Stimulated activated memory B cell treated with anti-CD40 and anti-IgM and Interleukin-4, amounts not matched to agents 10 μg/mL and 1 μg/mL and 100 μg/mL, for 72 hours (primary cell): ENCODE measurements around the gene AKNA.

Experiments
- ATAC-seq: fragments of 150-1000 bp; cut with Tn5 transposase; 2 replicates; pipeline ENCODE4 v1.10.0; 2021
- H3K27ac Mint-ChIP-seq: one replicate; pipeline ENCODE4 v1.8.0; 2022; ENCODE audit warnings: mild to moderate bottlenecking, mixed read lengths
- H3K27me3 Mint-ChIP-seq: one replicate; pipeline ENCODE4 v1.8.0; 2022; ENCODE audit warnings: mixed read lengths
- H3K36me3 Mint-ChIP-seq: one replicate; pipeline ENCODE4 v1.8.0; 2022; ENCODE audit warnings: mixed read lengths
- H3K4me1 Mint-ChIP-seq: one replicate; pipeline ENCODE4 v1.8.0; 2022; ENCODE audit warnings: mixed read lengths
- H3K4me3 Mint-ChIP-seq: one replicate; pipeline ENCODE4 v1.8.0; 2022; ENCODE audit warnings: mild to moderate bottlenecking, moderate library complexity, mixed read lengths
- H3K9me3 Mint-ChIP-seq: one replicate; pipeline ENCODE4 v1.8.0; 2022; ENCODE audit warnings: mixed read lengths

AKNA gene

DNA sequence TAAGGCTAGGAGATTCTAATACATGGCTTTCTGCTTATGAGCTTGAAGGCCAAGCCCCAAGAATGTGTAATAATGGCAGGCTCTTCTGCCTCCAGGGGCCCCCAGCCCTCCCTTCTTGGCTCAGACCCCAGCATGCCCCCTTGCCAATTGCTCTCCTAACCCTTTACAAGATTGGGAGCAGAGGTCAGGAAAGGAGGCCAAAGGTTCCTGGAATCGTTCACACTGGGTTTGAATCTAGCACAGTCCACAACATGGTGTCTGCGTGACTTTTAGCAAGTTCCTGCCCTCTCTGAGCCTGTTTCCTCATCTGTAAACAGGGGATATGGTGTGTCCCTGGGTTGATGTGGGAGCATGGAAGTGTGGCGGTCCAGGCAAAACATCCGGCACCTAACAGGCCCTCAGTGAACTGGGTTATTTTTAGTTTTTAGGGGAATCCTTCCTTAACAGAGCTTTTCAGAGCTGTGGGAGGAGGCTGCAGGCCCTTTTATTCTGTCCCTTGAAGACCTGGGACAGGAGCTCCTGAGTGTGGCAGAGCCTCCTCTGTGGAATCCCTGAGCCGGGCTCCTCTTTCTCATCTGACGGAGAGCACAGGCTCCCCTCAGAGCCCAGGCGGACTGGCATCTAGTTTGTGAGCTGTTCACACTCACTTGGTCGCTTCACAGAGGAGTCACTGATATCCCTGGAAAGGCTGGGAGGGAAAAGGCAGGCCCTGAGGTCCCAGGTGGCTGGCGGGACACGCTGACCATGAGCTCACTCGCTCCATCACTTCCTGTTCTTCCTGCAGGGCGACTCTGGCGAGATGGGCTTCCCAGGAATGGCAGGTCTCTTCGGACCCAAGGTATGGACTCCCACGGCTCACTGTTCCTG, 88.3 kb downstream of the AKNA start:
- Mint-ChIP-seq H3K27ac (no peak overlapping the region), H3K9me3 (peaks cover 15% of the 10 kb centered on the region), H3K4me1 (no peaks in the 10 kb centered on the region), H3K36me3 (no peaks in the 10 kb centered on the region), H3K4me3 (no peak overlapping the region), H3K27me3 (peaks cover 28% of the 10 kb centered on the region)
- ATAC-seq, result no peak

DNA sequence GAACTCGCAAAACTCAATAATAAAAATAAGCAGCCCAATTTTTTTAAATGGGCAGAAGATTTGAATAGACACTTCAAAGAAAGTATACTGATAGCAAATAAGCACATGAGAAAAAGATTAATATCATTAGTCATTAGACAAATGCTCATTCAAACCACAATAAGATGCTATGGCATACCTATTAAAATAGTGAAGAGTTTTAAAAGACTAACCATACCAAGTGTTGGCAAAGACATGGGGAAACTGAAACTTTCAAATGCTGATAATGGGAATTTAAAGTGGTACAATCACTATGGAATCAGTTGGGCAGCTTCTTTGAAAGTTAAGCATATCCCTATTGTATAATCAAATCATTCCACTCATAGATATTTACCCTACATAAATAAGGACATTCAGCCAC, 91.4 kb downstream of the AKNA start:
- peaks cover 13% of the 10 kb centered on the region for H3K27me3 Mint-ChIP-seq
- peaks cover under 1% of the 10 kb centered on the region for H3K4me1 Mint-ChIP-seq
- H3K36me3 Mint-ChIP-seq, result no peaks in the 10 kb centered on the region
- H3K9me3 Mint-ChIP-seq, result peaks cover 15% of the 10 kb centered on the region
- H3K27ac Mint-ChIP-seq, result no peak overlapping the region
- no peak overlapping the region for H3K4me3 Mint-ChIP-seq
- ATAC-seq, result no peak

DNA sequence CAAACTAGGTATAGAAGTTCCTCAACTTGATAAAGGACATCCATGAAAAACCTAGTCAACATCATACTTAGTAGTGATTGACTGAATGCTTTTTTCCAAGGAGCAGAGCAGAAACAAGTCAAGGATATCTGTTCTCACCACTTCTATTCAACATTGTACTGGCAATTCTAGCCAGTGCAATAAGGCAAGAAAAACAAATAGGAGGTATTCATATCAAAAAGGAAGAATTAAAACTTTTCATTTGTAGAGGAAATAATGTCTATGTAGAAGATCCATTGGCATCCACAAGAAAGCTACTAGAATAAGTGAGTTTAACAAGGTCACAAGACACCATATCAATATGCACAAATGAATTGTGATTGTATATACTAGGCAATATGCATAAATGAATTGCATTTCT, 93.1 kb downstream of the AKNA start:
- peaks cover 7% of the 10 kb centered on the region for H3K4me1 Mint-ChIP-seq
- H3K4me3 Mint-ChIP-seq, result no peak overlapping the region
- no peaks in the 10 kb centered on the region for H3K36me3 Mint-ChIP-seq
- peaks cover 13% of the 10 kb centered on the region for H3K27me3 Mint-ChIP-seq
- no peak overlapping the region for H3K27ac Mint-ChIP-seq
- no peak for ATAC-seq
- H3K9me3 Mint-ChIP-seq, result peaks cover 15% of the 10 kb centered on the region

DNA sequence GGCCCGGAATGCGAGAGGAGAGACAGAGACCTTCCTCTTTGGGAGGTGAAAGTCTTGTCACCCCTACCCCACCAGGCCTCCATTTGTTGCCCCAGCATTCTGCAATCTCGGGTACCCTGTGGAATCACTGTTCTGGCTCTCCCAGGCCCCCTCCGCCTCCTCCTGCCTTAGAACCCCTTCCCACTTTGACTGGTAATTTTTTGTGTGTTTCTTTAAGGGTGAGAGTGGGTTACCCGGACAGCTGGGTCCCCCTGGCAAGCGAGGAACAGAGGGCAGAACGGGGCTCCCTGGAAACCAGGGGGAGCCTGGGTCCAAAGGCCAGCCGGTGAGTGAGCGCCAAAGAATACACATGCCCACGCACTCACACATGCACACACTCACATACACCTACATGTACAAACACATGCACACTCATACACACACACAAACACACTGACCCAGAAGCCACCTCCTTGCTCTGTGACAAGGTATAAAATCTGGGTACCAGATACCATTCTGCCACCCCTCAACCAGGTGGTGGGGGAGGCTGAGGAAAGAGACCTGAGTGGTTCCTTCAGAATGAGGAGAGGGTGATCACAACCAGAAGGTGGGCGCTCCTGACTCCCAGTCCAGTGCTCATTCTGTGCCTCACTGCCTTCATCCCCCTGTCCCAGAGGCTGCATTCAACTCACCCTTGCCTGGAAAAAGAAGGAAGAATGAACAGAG, 95.7 kb downstream of the AKNA start:
- no peak overlapping the region for H3K4me3 Mint-ChIP-seq
- no peaks in the 10 kb centered on the region for H3K36me3 Mint-ChIP-seq
- H3K9me3 Mint-ChIP-seq, result peaks cover 14% of the 10 kb centered on the region
- H3K27me3 Mint-ChIP-seq, result peaks cover 13% of the 10 kb centered on the region
- no peak for ATAC-seq
- H3K4me1 Mint-ChIP-seq, result peaks cover 7% of the 10 kb centered on the region
- H3K27ac Mint-ChIP-seq, result no peak overlapping the region

DNA sequence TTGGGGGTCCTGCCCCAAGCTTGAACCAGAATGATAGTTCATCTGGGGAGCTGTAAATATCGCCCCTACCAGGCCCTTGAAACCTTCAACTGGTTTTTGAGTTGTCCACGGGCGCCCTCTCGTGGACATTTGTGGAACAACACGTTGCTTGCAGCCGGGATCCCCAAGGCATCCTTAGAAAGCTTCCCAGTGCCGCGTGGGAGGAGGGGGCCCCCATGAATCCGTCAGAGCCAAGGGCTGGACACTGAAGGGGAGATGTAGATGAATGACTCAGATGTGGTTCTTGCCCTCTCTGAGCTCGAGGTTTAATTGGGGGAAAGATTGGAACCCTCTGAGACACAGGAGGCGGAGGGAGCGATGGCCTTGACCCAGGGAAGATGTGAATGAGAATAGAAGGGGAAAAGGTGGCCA, 96.7 kb downstream of the AKNA start:
- Mint-ChIP-seq H3K4me1 (peaks cover 7% of the 10 kb centered on the region), H3K36me3 (no peaks in the 10 kb centered on the region), H3K4me3 (no peak overlapping the region), H3K9me3 (peaks cover 10% of the 10 kb centered on the region), H3K27ac (no peak overlapping the region), H3K27me3 (peaks cover 13% of the 10 kb centered on the region)
- ATAC-seq, result no peak

DNA sequence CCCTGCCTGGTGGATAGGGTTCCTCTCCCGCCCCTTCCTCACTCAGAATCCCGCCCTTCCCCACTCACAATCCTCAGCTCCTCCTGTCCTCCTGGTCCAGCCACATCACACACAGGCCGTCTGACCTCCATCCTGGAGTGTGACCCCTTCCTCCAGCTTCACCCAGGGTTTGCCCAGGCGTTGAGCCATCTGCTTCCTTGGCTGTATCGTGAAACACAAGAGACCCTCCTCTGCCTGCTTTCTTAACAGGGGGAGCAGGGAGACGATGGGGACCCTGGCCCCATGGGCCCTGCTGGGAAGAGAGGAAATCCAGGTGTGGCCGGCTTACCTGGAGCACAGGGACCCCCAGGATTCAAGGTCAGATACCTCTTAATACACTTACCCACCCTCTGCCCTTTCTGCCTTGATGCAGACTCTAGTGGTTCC, 97.2 kb downstream of the AKNA start:
- no peaks in the 10 kb centered on the region for H3K36me3 Mint-ChIP-seq
- H3K9me3 Mint-ChIP-seq, result peaks cover 6% of the 10 kb centered on the region
- peaks cover 7% of the 10 kb centered on the region for H3K4me1 Mint-ChIP-seq
- ATAC-seq, result no peak
- no peak overlapping the region for H3K4me3 Mint-ChIP-seq
- H3K27me3 Mint-ChIP-seq, result peaks cover 13% of the 10 kb centered on the region
- no peak overlapping the region for H3K27ac Mint-ChIP-seq

DNA sequence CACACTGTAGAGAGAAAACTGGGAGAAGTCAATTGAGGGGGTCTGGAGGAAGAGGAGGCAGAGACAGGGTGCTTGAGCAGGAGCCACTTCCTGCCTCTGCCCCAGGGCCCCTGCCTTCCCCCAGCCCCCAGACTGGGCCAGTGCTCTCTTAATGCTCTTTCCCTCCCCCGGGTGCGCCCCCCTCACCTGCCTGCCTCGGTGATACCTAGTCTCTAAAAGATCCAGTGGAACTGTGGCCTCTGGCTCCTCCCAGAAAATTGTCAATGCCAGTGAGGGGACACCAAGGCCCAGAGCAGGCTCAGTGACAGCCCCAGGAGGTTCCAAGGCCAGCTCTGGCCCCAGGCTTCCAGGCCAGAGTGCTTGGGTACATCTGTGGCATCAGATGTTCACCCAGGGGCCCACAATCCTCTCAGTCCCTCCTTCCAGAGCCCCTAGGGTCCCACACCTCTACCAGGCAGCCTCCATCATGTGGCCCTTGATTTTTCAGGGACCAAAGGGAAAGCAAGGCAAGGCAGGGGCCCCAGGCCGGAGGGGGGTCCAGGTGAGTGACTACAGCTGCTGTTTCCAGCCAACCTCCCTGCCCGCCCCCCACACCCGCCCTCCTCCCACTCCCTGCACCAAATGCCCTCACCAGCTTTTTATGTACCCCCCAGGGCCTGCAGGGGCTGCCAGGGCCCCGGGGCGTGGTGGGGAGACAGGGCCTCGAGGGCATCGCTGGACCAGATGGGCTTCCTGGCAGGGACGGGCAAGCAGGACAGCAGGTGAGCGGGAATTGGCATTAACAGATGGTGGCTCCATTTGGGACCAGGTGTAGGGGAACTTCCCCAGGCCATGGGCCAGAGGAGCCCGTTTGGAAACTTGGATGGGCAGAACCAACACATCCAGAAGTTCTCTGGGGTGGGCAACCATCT, 98.0 kb downstream of the AKNA start:
- no peak overlapping the region for H3K4me3 Mint-ChIP-seq
- peaks cover 14% of the 10 kb centered on the region for H3K27me3 Mint-ChIP-seq
- H3K27ac Mint-ChIP-seq, result no peak overlapping the region
- H3K9me3 Mint-ChIP-seq, result peaks cover 2% of the 10 kb centered on the region
- ATAC-seq, result no peak
- H3K4me1 Mint-ChIP-seq, result peaks cover 7% of the 10 kb centered on the region
- no peaks in the 10 kb centered on the region for H3K36me3 Mint-ChIP-seq

DNA sequence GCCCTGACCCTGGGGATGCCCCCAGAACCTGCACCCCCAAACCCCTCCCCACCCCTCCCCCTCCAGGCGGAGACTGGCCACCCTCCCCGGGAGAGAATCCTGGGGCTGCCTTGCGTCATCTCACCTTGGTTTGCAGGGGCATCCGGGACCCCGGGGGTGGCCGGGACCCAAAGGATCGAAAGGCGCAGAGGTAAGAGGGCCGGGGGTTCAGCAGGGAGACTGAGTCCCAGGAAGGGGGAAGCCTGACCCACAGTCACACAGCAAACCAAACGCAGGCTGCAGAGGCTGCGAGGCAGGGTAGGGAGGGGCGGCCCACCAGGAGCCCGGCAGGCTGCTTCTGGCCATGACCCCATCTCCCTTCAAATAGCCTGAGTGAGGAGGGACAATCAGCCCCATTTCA, 98.7 kb downstream of the AKNA start:
- Mint-ChIP-seq H3K4me3 (no peak overlapping the region), H3K36me3 (no peaks in the 10 kb centered on the region), H3K27me3 (peaks cover 22% of the 10 kb centered on the region), H3K9me3 (no peaks in the 10 kb centered on the region), H3K27ac (no peak overlapping the region), H3K4me1 (peaks cover 7% of the 10 kb centered on the region)
- ATAC-seq, result no peak

DNA sequence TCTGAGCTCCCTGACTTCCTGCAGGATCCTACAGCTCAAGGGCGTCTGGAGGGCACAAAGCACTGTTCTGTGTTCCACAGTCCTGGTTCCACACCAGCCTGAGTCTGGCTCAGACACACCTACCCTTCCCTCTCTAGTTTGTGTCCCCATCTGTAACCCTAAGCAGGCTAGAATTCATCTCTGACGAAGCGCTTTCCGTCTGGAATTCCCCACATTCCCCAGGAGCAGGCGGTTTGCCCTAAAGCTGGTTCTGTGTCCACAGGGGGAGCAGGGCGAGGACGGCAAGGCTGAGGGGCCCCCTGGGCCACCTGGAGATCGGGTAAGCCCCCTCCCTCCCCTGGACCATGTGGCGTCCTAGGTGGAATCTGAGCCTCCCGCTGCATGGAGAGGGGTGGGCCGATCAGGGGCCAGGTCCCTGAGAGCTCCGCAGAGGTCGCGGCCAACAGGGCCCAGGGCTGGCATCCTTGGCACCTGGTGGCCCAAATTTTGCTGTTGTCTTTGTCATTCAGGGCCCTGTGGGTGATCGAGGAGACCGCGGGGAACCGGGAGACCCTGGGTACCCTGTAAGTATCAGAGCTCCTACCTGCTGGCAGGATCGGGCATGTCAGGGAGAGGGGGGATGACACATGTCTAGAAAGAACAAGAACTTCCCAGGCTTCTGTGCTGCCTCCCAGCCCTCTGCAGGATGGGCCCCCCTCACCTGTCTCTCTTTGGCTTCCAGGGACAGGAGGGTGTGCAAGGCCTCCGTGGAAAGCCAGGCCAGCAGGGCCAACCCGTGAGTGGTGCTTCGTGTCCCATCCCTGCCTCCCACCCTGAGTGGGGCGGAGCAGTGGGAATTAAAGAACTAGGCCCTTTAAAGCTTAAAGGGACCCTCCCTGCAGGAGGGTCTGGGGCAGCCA, 99.3 kb downstream of the AKNA start:
- H3K36me3 Mint-ChIP-seq, result no peaks in the 10 kb centered on the region
- no peaks in the 10 kb centered on the region for H3K9me3 Mint-ChIP-seq
- H3K27ac Mint-ChIP-seq, result no peak overlapping the region
- peaks cover 28% of the 10 kb centered on the region for H3K27me3 Mint-ChIP-seq
- no peak overlapping the region for H3K4me3 Mint-ChIP-seq
- peak; percentile 14 for ATAC-seq
- H3K4me1 Mint-ChIP-seq, result peaks cover 7% of the 10 kb centered on the region

DNA sequence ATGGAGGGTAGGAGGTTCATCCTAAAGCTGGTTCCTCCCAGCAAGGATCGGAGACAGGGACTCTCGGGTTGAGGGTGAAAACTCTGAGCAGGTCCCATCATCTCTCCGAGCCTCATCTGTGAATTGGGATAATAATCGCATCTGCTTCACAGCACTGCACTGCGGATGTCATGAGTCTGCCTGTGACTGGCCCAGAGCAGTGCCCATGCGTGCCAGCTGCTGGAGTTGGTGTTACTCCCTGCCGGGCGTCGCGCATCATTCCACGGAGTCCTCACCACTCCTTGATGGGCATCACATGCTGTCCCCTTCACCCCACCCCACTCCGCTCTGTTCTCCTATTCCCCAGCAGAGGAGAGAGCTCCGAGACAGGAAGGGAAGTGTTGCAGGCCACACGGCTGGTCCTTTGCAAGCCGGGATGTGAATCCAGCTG, 100.0 kb downstream of the AKNA start:
- Mint-ChIP-seq H3K27ac (no peak overlapping the region), H3K4me3 (no peak overlapping the region), H3K36me3 (no peaks in the 10 kb centered on the region), H3K4me1 (peaks cover 7% of the 10 kb centered on the region), H3K27me3 (peaks cover 30% of the 10 kb centered on the region), H3K9me3 (no peaks in the 10 kb centered on the region)
- ATAC-seq, result no peak

DNA sequence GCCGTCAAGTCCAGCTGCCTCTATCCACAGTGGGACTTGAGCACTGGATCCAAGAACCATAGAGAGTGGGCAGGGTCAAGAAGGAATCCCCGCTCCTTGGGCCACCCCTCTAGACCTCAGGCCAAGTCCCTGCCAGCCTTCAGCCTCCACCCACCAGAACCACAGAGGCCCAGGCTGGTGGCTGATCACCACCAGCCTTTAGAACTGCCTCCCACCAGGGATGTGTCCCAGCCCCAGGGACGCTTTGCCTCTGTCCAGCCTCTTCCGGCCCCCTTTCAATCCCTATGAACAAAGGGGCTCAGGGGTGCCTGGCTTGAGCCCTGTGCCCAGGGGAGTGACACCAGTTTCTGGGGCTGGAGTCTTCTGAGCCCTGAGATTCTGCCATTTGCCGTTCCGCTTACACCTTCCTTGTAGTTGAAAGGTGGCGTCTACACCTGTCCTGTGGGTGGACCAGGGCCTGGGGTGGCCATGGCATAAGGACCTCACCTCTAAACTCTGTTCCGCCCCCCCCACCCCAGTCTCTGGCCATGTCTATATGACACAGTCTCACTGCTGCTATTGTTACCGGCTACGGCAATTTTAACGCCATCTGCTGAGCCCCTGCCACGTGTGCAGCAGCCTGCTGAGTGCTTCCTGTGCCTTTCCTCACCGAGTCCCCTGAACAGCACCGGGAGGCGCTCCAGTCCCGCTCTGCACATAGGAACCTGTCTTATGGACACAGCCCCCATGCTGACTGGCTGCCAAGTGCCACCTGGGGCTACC, 100.6 kb downstream of the AKNA start:
- Mint-ChIP-seq H3K36me3 (no peaks in the 10 kb centered on the region), H3K9me3 (no peaks in the 10 kb centered on the region), H3K4me3 (no peak overlapping the region), H3K27ac (no peak overlapping the region), H3K4me1 (peaks cover 7% of the 10 kb centered on the region), H3K27me3 (peaks cover 36% of the 10 kb centered on the region)
- ATAC-seq, result no peak

DNA sequence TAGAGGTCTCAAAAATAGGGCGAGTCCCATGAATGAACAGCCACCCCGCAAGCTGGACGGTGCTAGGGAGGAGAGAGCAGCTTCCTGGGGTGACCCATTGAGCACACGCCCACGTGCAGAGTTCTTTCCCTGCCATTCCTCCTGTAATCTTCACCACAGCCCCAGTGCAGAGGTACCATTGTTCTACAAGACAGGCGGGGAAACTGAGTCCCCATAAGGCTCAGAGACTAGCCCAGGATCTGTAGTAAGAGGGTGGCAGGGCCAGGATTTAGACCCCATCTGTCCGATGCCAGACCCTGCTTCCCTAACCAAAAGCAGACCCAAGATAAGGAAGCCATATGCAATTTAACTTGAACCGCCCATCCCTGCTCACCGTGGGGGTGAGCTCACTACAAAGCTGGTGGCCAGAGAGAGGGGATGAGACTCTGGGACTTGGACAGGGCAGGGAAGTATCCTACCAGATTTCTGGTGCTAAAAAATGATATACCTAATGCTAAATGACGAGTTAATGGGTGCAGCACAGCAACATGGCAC, 101.6 kb downstream of the AKNA start:
- Mint-ChIP-seq H3K4me1 (peaks cover 6% of the 10 kb centered on the region), H3K27ac (no peak overlapping the region), H3K4me3 (no peak overlapping the region), H3K27me3 (peaks cover 35% of the 10 kb centered on the region), H3K36me3 (no peaks in the 10 kb centered on the region), H3K9me3 (no peaks in the 10 kb centered on the region)
- no peak for ATAC-seq

DNA sequence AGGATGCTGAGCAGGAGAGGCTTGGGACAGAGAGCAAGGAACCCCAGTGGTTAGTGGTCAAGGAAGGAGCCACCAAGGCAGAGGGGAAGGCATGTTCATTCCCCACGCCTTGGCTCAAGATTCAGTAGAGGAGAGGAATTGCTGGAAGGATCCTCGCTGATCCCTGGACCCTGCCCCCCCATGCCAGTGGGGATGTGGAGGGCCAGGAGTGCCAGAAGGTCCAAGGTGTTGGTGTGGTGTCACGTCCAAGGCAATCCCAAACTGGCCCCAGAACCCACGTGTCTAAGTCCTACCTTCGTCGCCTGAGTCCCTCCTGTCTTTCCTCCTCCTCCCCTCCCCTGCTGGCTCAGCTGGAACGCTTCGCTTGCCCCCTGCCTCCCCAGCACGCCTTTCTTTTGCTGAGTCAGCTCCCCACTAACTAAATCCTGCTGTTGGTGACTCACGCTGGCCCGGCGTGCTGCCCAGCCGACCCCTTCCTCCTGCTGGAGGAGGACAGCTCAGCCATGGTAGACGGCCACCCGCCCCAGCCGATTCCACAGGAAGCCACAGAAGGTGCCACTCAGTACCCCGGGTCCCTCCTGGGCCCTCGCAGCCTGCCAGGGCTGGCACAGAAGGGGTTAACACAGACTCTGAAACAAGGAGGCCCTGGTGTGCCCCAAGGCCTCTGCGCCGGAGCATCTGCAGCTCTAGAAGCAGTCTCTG, 102.5 kb downstream of the AKNA start:
- no peak overlapping the region for H3K27ac Mint-ChIP-seq

More for the DNA sequence above, 102.5 kb downstream of the AKNA start:
- ATAC-seq, result no peak
- H3K4me3 Mint-ChIP-seq, result no peak overlapping the region
- H3K9me3 Mint-ChIP-seq, result no peaks in the 10 kb centered on the region
- no peaks in the 10 kb centered on the region for H3K36me3 Mint-ChIP-seq
- H3K27me3 Mint-ChIP-seq, result peaks cover 27% of the 10 kb centered on the region
- no peaks in the 10 kb centered on the region for H3K4me1 Mint-ChIP-seq
